GM10266 (cell line): ENCODE measurements around the gene CTDP1.

Source experiments
- DNase-seq: peaks from one replicate; pipeline ENCODE4 v3.0.0; 2012; ENCODE audit errors: extremely low spot score
- TF ChIP-seq, protein P1 (sequence below): IDR thresholded peaks from 2 replicates; pipeline ENCODE4 v1.5.1; 2012; ENCODE audit warnings: mild to moderate bottlenecking, low read depth; ENCODE audit not compliant: control insufficient read depth, insufficient read depth; ENCODE audit errors: missing control alignments

Gene CTDP1

DNA sequence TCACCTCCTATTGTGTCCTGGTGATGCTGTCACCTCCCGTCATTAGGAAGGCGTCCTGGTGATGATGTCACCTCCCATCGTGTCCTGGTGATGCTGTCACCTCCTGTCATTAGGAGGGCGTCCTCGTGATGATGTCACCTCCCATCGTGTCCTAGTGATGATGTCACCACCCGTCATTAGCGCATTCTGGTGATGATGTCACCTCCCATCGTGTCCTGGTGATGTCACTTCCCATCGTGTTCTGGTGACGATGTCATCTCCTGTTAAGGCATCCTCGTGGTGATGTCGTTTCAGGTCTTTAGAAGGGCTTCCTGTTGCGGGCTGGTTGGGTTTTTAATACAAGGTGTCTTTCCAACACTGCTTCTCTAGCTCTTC is 40.7 kb downstream of the CTDP1 start:
- DNase-seq, result no peak
- TF ChIP-seq, protein P1, sequence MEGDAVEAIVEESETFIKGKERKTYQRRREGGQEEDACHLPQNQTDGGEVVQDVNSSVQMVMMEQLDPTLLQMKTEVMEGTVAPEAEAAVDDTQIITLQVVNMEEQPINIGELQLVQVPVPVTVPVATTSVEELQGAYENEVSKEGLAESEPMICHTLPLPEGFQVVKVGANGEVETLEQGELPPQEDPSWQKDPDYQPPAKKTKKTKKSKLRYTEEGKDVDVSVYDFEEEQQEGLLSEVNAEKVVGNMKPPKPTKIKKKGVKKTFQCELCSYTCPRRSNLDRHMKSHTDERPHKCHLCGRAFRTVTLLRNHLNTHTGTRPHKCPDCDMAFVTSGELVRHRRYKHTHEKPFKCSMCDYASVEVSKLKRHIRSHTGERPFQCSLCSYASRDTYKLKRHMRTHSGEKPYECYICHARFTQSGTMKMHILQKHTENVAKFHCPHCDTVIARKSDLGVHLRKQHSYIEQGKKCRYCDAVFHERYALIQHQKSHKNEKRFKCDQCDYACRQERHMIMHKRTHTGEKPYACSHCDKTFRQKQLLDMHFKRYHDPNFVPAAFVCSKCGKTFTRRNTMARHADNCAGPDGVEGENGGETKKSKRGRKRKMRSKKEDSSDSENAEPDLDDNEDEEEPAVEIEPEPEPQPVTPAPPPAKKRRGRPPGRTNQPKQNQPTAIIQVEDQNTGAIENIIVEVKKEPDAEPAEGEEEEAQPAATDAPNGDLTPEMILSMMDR, result no peak

DNA sequence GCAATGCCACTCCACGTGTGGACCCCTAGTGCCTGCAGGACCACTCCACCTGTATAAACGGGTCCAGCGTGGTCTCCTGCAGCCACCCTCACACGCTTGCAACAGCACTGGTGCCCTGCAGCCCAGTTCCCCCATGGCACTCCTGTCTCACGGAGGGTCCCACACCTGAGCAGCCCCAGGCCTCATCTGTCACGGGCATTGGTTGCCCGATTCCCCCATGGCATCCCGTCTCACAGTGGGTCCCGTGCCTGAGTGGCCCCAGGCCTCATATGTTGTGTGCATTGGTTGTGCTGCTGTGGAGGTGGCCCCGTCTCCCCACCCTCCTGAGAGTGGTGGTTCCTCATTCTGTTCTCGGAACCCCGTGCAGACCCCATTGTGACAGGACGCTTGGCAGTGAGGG is 43.4 kb downstream of the CTDP1 start:
- no peak for DNase-seq
- TF ChIP-seq, protein P1, result no peak

DNA sequence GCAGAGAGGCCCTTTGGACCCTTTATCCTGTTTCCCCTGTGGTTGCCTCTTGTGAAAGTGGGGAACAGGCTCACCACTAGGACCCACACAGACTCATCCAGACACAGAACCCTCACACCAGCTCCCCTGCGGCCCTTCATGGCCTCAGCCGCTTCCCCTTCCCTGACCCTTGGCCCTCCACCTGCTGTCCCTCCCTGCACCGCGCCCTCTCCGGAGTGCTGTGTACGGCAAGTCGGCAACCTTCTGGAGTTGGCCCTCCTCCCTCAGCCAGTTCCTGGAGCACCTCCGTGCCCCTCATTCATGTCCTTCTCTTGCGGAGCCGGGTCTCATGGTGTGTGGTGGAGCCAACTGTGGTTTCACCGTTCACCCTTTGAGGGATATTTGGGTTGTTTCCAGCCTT is 44.0 kb downstream of the CTDP1 start:
- TF ChIP-seq, protein P1, result no peak
- DNase-seq, result no peak

DNA sequence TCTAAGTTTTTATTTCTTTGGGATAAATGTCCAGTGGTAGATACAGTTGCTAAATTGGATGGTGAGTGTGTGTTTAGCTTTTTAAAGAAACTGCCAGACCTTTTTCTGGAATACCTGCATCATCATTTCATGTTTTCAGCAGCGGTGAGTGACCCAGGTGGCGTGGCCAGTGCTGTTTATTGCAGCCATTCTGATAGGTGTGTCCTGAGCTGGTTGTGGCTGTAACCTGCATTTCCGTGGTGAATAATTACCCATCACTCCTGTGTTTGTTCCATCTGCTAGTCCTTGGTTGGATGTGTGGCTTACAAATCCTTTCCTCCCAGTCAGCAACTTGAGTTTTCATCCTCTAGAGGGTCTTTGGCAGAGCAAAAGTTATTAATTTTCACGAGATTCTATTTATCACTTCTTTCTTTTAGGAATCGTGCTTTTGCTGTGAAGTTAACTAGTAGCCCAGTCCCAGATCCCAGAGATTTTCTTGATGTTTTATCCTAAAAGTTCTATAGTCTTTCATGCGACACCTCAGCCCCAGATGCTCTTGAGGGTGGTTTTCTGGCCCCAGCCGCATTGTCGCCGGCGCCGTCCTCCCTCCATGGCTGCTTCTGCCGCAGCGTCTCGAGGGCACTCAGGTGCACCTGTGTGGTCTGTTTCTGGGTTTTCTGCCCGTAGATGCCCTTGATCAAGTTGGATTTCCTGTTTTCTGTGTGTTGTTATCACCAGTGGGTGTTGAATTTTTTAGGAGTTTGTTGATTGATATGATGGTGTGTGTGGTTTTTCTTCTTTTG is 44.9 kb downstream of the CTDP1 start:
- TF ChIP-seq, protein P1, result no peak
- DNase-seq, result no peak

DNA sequence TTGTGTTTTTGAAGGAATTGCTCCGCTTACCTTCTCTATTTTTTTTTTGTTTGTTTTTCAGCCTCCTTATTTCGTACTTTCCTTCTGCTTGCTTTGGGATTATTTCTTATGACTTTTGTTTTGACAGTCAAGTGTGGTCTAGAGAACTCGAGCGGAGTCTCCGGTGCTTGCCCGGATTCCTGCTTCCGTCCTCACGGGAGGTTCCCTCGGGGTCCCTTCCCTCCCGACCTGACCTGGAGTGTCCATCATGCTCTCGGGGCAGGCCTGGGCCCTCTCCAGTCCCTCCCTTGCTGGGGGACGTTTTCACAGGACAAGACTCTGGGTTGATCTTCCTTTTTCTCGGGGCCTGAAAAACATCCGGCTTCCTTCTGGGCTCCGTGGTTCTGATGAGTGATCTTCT is 45.9 kb downstream of the CTDP1 start:
- DNase-seq, result no peak
- TF ChIP-seq, protein P1, result no peak

DNA sequence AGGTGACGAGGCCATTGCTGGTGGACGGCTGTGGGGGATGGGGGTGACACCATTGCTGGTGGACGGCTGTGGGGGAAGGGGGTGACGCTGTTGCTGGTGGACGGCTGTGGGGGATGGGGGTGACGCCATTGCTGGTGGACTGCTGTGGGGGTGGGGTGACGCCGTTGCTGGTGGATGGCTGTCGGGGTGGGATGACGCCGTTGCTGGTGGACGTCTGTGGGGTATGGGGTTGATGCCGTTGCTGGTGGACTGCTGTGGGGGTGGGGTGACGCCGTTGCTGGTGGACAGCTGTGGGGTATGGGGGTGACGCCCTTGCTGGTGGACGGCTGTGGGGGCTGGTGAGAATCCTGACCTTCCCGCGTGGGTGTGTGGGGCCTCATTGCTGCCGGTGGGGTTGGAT is 47.1 kb downstream of the CTDP1 start:
- TF ChIP-seq, protein P1, result no peak
- no peak for DNase-seq

DNA sequence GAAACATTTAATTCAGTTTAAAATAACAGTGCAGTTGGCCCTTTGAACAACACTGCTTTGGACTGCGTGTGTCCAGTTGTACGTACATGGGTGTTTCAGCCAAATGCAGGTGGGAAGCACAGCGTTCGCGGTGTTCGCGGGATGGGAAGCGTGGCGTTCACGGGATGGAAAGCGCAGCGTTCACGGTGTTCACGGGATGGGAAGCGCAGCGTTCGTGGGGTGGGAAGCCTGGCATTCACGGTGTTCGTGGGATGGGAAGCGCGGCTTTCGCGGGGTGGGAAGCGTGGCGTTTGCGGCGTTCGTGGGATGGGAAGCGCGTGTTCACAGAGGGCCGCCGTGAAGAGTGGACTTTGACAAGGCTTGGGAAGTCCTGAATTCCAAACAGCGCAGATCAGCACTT is 47.6 kb downstream of the CTDP1 start:
- no peak for DNase-seq

More for the DNA sequence above, 47.6 kb downstream of the CTDP1 start:
- TF ChIP-seq, protein P1, result no peak
